Activated CD4-positive, alpha-beta T cell treated with anti-CD3 and anti-CD28 coated beads, Interleukin-2, amount 50 U/mL, for 4 hours (primary cell): Measurements from ENCODE around the gene ETV3.

Experiments used
- DNase-seq, 2 experiments: peaks; one replicate each; pipeline ENCODE4 v3.0.0-alpha.2; 2020

Gene ETV3

GRCh38 chr1:157137408-157138219, 581 bp downstream of the ETV3 start:
- no peak for DNase-seq

GRCh38 chr1:157137046-157137407, 1.2 kb downstream of the ETV3 start:
- no peak for DNase-seq

GRCh38 chr1:157136133-157136532, 2.1 kb downstream of the ETV3 start:
- DNase-seq, result no peak

GRCh38 chr1:157135646-157136045, 2.5 kb downstream of the ETV3 start:
- no peak for DNase-seq

GRCh38 chr1:157135070-157135469, 3.1 kb downstream of the ETV3 start:
- no peak for DNase-seq

DNA sequence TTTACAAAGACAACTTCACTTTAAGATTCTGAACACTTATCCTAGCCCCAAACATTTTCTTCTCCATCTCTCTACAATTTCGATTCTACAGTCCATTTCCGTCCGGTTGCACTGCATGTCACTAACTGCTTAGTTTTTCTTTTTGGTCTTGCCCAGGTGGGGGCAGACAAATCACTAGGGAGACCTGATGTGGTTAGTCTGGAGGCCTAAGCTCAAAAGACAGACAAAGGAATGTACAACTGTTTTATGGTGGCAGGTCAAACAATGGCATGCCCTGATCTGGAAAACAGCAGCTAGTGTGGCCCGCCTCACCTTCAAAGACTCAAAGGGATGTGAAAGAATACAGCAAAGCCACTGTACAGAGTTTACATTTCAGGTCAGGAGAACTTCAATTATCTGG, 3.8 kb downstream of the ETV3 start:
- no peak for DNase-seq

- no peak for DNase-seq
Measured at GRCh38 chr1:157133426-157133825, 4.8 kb downstream of the ETV3 start.

GRCh38 chr1:157132616-157133167, 5.5 kb downstream of the ETV3 start:
- no peak for DNase-seq

DNA sequence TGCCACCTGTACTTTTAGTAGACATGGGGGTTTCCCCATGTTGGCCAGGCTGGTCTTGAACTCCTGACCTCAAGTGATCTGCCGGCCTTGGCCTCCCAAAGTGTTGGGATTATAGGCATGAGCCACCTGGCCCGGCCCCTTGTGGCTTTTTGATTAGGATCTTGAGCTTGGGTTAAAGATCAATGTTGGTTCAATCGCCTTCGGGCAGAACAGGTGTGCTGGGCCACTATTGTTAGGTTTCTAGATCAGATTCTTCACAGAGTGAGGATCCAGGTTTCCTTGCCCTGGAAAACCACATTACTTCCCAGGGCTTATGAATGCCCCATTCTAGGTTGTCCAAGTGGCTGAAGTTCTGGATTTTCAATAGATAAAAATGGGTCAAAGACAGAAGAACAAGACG, 6.1 kb downstream of the ETV3 start:
- DNase-seq, result no peak

GRCh38 chr1:157131281-157131680, 6.9 kb downstream of the ETV3 start:
- no peak for DNase-seq

GRCh38 chr1:157124855-157125254, 13.3 kb downstream of the ETV3 start:
- DNase-seq, result no peak

DNA sequence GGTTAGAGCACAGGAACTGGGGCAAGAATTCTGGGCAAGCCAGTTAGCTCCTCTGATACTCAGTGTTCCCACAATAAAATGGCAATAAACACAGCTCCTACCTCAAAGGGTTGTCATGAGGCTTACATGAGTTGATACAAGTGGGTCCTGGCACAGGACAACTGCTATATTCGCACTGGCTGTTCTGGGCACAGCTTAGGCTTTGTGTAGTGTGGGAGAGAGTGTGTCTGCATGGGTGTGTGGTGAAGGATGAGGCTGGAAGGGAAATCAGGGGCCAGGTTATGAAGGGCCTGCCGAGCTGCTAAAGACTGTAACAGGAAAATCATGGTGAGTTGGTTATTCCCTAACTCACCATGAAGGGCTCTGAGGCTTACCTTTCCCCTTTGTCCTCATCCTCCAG, 18.7 kb downstream of the ETV3 start:
- no peak for DNase-seq

- no peak for DNase-seq
Measured at GRCh38 chr1:157119008-157119407, 19.2 kb downstream of the ETV3 start.

DNA sequence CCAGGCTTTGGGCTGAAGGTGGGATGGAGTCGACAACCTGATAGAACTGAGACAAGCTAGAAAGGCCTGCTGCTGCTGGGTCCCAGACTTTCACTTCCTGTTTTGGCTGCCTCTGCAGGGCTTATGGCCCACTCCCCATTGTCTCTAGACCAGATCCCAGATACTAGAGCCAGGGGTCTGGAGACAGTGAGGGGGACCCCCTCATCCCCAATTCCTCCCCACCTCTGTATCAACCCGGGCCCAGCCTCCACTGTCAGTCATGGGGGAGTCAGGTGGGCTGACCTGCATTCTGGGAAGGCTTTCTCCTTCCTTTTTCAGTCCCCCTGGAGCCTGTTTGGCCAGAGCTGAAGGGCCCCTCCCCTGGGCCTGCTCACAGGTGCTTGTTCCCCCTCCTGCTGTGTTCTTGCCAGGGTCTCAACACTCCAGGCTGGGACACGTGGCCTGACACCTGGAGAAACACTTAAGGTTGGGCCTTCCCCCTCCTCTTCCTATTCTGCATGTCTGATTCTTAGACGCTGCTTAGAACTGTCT, 20.6 kb downstream of the ETV3 start:
- DNase-seq, result no peak

GRCh38 chr1:157116737-157117103, 21.5 kb downstream of the ETV3 start:
- DNase-seq, result no peak

- no peak for DNase-seq
Measured at GRCh38 chr1:157115851-157116736, 22.1 kb downstream of the ETV3 start.

DNA sequence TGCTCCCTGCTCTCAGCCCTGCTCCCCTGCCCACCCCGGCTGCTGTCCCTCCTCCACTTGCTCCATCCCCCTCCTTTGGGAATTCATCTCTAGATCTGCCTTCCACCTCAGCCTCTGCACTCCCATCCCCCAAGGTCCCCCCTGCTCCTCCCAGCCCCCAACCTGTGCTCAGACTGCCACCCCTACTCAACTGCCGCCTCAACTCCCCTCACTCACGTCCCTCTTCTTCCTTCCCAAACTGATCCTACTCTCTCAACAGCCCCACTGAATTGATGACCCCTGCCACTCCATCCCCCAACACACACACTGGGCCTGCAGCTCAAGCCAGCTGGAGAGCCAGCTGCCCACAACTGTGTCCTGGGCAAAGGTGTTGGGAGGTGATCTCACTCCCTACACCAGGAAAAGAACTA, 22.8 kb downstream of the ETV3 start:
- no peak for DNase-seq

- DNase-seq, result no peak
Measured at GRCh38 chr1:157114183-157115121, 23.7 kb downstream of the ETV3 start.

- no peak for DNase-seq
Measured at GRCh38 chr1:157113631-157114030, 24.6 kb downstream of the ETV3 start.

GRCh38 chr1:157113106-157113505, 25.1 kb downstream of the ETV3 start:
- DNase-seq, result no peak

GRCh38 chr1:157112186-157112867, 25.9 kb downstream of the ETV3 start:
- no peak for DNase-seq
